Measurements from ENCODE around the gene FAM186B. TPM values are rescaled to one million over a fixed set of nuclear protein-coding genes. Genes with fewer than 3 reads are reported as not detected.

Gene FAM186B
- total RNA-seq, 4 donors from 2014 or later, result 0.31 to 0.69 TPM; not detected in 2

DNA sequence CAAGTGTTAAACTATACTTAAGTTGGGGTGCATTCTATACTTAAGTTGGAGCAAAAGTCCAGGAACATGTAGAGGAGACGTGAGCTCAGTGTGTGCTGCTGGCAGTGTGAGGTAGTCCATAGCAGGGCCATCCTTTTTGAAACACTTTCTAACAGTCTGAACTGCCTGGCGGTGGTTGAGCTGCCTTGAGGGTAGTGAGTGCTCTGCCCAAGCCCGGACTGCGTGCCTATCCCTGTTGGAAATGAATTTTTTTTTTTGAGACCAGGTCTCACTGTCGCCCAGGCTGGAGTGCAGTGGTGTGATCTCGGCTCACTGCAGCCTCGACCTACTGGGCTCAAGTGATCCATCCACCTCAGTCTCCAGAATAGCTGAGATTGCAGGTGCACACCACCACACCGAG is 52.5 kb downstream of the FAM186B start:
- H3K4me1 ChIP-seq, result peaks cover 0 to 17% (median 10%) of the 10 kb centered on the region in 3 donors
- peaks cover 0 to 23% of the 10 kb centered on the region in 2 donors for H3K36me3 ChIP-seq
- no peaks in the 10 kb centered on the region for H3K9me3 ChIP-seq
- TF ChIP-seq EP300 (IDR thresholded peaks at IDR 0.05) (no peak), POLR2A (IDR thresholded peaks at IDR 0.05) (no peak), POLR2AphosphoS5 (IDR thresholded peaks at IDR 0.05) (no peak)
- TF ChIP-seq, protein P1, sequence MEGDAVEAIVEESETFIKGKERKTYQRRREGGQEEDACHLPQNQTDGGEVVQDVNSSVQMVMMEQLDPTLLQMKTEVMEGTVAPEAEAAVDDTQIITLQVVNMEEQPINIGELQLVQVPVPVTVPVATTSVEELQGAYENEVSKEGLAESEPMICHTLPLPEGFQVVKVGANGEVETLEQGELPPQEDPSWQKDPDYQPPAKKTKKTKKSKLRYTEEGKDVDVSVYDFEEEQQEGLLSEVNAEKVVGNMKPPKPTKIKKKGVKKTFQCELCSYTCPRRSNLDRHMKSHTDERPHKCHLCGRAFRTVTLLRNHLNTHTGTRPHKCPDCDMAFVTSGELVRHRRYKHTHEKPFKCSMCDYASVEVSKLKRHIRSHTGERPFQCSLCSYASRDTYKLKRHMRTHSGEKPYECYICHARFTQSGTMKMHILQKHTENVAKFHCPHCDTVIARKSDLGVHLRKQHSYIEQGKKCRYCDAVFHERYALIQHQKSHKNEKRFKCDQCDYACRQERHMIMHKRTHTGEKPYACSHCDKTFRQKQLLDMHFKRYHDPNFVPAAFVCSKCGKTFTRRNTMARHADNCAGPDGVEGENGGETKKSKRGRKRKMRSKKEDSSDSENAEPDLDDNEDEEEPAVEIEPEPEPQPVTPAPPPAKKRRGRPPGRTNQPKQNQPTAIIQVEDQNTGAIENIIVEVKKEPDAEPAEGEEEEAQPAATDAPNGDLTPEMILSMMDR (IDR thresholded peaks at IDR 0.05), result no peak
- no peak overlapping the region for H3K4me3 ChIP-seq
- no peak for ATAC-seq
- WGBS, 2 donors (ENCODE audit: low coverage in 1 of 2), result 67 to 78% methylated on average over 4 to 7 of the region's 8 CpGs
- no peak overlapping the region for H3K27ac ChIP-seq
- H3K27me3 ChIP-seq, result peaks cover 24% of the 10 kb centered on the region

DNA sequence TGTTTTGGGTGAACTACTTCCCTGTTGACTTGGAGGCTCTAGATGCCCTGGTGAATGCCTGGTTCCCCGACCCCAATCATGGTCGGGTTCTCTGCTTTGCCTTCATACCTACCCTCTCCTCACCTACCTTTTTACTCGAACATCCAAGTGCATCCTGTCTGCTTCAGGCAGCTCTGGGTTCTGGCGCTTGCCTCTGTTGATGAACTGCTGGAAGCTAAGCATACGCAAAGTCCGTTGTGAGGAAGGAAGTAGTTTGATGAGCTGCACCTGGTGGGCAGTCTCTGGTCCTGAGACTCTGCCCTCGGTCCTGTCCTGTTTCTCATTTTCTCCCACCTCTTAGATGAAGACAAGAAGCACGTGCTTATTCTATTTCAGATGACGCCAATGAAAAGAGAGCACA is 53.0 kb downstream of the FAM186B start:
- ATAC-seq, result no peak
- Histone ChIP-seq H3K4me3 (no peak overlapping the region), H3K9me3 (no peaks in the 10 kb centered on the region), H3K27ac (no peak overlapping the region), H3K4me1 (peaks cover 0 to 17% (median 10%) of the 10 kb centered on the region in 3 donors), H3K27me3 (peaks cover 28% of the 10 kb centered on the region), H3K36me3 (peaks cover 0 to 19% of the 10 kb centered on the region in 2 donors)
- no peak for TF ChIP-seq POLR2AphosphoS5 (IDR thresholded peaks at IDR 0.05)
- TF ChIP-seq EP300 (IDR thresholded peaks at IDR 0.05), result no peak
- TF ChIP-seq, protein P1 (IDR thresholded peaks at IDR 0.05), result no peak
- TF ChIP-seq POLR2A (IDR thresholded peaks at IDR 0.05), result no peak
- WGBS, 2 donors (ENCODE audit: low coverage in 1 of 2), result 36 to 40% methylated on average over 2 to 7 of the region's 9 CpGs

DNA sequence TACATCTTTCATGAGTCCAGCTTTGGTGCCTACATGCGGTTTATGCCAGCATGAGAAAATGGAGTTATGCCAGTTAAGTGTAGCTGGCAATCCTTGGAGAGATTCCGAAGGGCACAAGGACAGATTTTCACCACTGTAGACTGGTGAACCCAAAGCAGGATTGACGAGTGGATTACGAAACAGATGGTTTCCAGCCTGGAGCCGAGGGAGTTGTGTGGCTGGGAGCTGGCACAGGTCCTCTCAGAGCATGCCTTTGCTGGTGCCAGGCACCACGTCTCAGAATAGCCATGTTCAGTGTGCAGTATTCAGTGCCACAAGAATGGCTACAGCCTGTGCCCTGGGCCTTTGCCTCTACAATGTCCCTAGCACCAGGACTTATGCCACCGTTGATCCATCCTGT is 53.4 kb downstream of the FAM186B start:
- TF ChIP-seq, protein P1 (IDR thresholded peaks at IDR 0.05), result no peak
- TF ChIP-seq EP300 (IDR thresholded peaks at IDR 0.05), result no peak
- TF ChIP-seq POLR2A (IDR thresholded peaks at IDR 0.05), result no peak
- TF ChIP-seq POLR2AphosphoS5 (IDR thresholded peaks at IDR 0.05), result no peak
- WGBS, 2 donors (ENCODE audit: low coverage in 1 of 2), result 45 to 62% methylated on average over 2 to 5 of the region's 7 CpGs
- Histone ChIP-seq H3K27ac (no peak overlapping the region), H3K27me3 (peaks cover 32% of the 10 kb centered on the region), H3K36me3 (peaks cover 0 to 14% of the 10 kb centered on the region in 2 donors), H3K4me3 (no peak overlapping the region), H3K9me3 (no peaks in the 10 kb centered on the region), H3K4me1 (peaks cover 0 to 17% (median 10%) of the 10 kb centered on the region in 3 donors)
- no peak for ATAC-seq

DNA sequence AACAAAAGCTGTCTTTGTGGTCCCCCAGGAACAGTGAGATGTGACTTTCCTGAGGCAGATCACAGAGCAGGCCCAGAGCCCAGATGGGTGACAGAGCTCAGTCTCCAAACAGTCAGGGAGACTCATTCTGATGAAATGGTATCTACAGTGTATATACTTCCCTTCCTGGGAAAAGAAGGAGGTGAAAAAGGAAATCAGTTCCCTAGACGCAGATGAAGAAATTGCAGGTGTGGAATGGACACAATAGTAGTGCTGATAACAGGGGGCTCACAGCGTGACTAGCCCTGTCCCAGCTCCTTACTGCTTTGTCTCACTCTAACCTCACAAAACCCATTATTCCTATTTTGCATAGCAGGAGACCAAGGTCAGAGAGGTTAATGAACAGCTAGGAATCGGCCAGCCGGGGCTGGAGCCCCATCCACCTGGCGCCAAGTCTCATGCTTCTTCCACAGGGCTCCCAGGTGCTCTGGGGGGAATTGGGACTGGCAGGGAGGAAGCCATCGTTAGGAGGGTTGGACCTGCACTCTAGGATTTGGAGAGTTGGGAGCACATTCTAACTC is 54.7 kb downstream of the FAM186B start:
- no peak overlapping the region for H3K27ac ChIP-seq
- H3K27me3 ChIP-seq, result peaks cover 45% of the 10 kb centered on the region
- H3K36me3 ChIP-seq, result peaks cover 0 to 2% of the 10 kb centered on the region in 2 donors
- TF ChIP-seq POLR2AphosphoS5 (IDR thresholded peaks at IDR 0.05) (no peak), POLR2A (IDR thresholded peaks at IDR 0.05) (no peak), EP300 (IDR thresholded peaks at IDR 0.05) (no peak)
- TF ChIP-seq, protein P1 (IDR thresholded peaks at IDR 0.05), result no peak
- 79% methylated on average over 3 of the region's 6 CpGs; no CpG with 5 or more reads in 1 of the 2 donors for WGBS, 2 donors (ENCODE audit: low coverage in 1 of 2)
- no peaks in the 10 kb centered on the region for H3K9me3 ChIP-seq
- no peak for ATAC-seq
- H3K4me3 ChIP-seq, result no peak overlapping the region
- peaks cover 0 to 17% (median 10%) of the 10 kb centered on the region in 3 donors for H3K4me1 ChIP-seq
